GM18520 (cell line): ENCODE results near the gene TLN1.
A peak's percentile ranks its signal among the peaks of the same experiment; 100 is the strongest.

Experiments
- ATAC-seq: cut with Tn5 transposase; IDR thresholded peaks from one replicate; pipeline ENCODE4 v1.9.1; 2021; ENCODE audit not compliant: unreplicated experiment

The TLN1 gene

GRCh38 chr9:35686222-35687203 is 45.5 kb downstream of the TLN1 start:
- ATAC-seq: peak; percentile 34

- no peak for ATAC-seq
Measured at GRCh38 chr9:35685506-35685905, 46.5 kb downstream of the TLN1 start.

- ATAC-seq: no peak
Measured at GRCh38 chr9:35684921-35685320, 47.1 kb downstream of the TLN1 start.

GRCh38 chr9:35683323-35683722 is 48.7 kb downstream of the TLN1 start:
- ATAC-seq: no peak

GRCh38 chr9:35682520-35683315 is 49.3 kb downstream of the TLN1 start:
- no peak for ATAC-seq

- no peak for ATAC-seq
Measured at GRCh38 chr9:35682051-35682450, 49.9 kb downstream of the TLN1 start.

GRCh38 chr9:35681341-35682002 is 50.5 kb downstream of the TLN1 start:
- no peak for ATAC-seq

GRCh38 chr9:35680331-35681105 is 51.5 kb downstream of the TLN1 start:
- ATAC-seq: peak; percentile 75

GRCh38 chr9:35679766-35680330 is 52.1 kb downstream of the TLN1 start:
- no peak for ATAC-seq

- ATAC-seq: no peak
Measured at GRCh38 chr9:35679091-35679490, 52.9 kb downstream of the TLN1 start.

GRCh38 chr9:35675732-35676392 is 56.1 kb downstream of the TLN1 start:
- no peak for ATAC-seq

- no peak for ATAC-seq
Measured at GRCh38 chr9:35675204-35675603, 56.8 kb downstream of the TLN1 start.

GRCh38 chr9:35674025-35674361 is 58.0 kb downstream of the TLN1 start:
- no peak for ATAC-seq

- ATAC-seq: no peak
Measured at GRCh38 chr9:35673132-35674024, 58.6 kb downstream of the TLN1 start, which contains the start of gene CA9. Gene CA9 (plus strand): TSS chr9:35673928. CDS start chr9:35673960, 32 bp downstream.

- ATAC-seq: no peak
Measured at GRCh38 chr9:35669331-35670145, 62.5 kb downstream of the TLN1 start.

GRCh38 chr9:35667939-35668338 is 64.1 kb downstream of the TLN1 start:
- no peak for ATAC-seq

GRCh38 chr9:35666549-35666948 is 65.4 kb downstream of the TLN1 start:
- ATAC-seq: no peak

GRCh38 chr9:35666045-35666444 is 66.0 kb downstream of the TLN1 start:
- no peak for ATAC-seq
